Measurements from ENCODE around the gene ITLN1.
"Not testable (repeated sequence)": the region's sequence is repeated elsewhere in the genome, so short reads cannot be mapped to it uniquely, and the experiment has no call there.

ITLN1 gene

DNA sequence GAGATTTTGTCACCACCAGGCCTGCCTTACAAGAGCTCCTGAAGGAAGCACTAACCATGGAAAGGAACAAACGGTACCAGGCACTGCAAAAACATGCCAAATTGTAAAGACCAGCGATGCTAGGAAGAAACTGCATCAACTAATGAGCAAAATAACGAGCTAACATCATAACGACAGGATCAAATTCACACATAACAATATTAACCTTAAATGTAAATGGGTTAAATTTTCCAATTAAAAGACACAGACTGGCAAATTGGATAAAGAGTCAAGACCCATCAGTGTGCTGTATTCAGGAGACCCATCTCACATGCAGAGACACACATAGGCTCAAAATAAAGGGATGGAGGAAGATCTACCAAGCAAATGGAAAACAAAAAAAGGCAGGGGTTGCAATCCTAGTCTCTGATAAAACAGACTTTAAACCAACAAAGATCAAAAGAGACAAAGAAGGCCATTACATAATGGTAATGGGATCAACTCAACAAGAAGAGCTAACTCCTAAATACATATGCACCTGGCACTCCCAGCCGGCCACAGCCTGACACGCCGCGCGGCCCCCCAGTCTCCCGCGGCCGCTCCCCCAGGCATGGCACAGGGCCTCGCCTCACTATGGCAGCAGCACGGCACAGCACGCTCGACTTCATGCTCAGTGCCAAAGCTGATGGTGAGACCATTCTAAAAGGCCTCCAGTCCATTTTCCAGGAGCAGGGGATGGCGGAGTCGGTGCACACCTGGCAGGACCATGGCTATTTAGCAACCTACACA, 9.6 kb upstream of the ITLN1 start:
- ATAC-seq; H3K27ac Mint-ChIP-seq; H3K9me3 Mint-ChIP-seq; DNase-seq (ENCODE audit: low spot score in 2 of 2); H3K4me1 Mint-ChIP-seq; H3K36me3 Mint-ChIP-seq; H3K4me3 Mint-ChIP-seq: not testable (repeated sequence)

DNA sequence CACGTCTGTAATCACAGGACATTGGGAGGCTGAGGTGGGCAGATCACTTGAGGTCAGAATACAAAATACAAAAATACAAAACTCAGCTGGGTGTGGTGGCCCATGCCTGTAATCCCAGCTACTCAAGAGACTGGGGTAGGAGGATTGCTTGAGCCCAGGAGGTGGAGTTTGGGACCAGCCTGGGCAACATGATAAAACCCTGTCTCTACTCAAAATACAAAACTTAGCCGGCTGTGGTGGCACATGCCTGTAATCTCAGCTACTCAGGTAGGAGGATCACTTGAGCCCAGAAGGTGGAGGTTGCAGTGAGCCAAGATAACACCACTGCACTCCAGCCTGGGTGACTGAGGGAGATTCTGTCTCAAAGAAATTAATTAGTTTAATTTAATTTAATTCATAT, 6.5 kb upstream of the ITLN1 start:
- Mint-ChIP-seq H3K36me3 (no peaks in the 10 kb centered on the region), H3K27ac (no peak overlapping the region), H3K9me3 (peaks cover 6% of the 10 kb centered on the region), H3K4me3 (no peak overlapping the region), H3K4me1 (no peaks in the 10 kb centered on the region)
- ATAC-seq (no peak), DNase-seq (ENCODE audit: low spot score in 2 of 2) (no peak)

DNA sequence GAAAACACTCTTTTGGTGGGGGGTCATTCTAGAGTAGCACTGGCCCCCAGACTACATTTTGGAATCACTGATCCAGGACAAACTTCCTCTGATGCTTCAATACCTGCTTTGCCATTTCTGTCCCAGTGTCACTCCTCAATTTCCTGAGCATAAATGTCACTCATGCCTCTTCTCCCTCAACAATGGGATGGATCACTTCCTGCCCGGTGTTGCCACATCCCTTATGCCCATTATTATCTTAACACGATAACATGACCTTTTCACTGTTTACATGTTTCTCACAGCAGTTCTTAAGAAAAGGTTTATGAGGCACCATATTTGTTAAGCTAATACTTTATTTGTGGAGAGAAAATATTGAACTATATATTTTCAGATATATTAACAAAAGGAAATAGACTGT, 3.9 kb upstream of the ITLN1 start:
- Mint-ChIP-seq H3K27ac (no peak overlapping the region), H3K4me1 (peaks cover 6% of the 10 kb centered on the region), H3K4me3 (no peak overlapping the region), H3K36me3 (no peaks in the 10 kb centered on the region), H3K9me3 (peaks cover 2% of the 10 kb centered on the region)
- no peak for DNase-seq (ENCODE audit: low spot score in 2 of 2)
- no peak for ATAC-seq

DNA sequence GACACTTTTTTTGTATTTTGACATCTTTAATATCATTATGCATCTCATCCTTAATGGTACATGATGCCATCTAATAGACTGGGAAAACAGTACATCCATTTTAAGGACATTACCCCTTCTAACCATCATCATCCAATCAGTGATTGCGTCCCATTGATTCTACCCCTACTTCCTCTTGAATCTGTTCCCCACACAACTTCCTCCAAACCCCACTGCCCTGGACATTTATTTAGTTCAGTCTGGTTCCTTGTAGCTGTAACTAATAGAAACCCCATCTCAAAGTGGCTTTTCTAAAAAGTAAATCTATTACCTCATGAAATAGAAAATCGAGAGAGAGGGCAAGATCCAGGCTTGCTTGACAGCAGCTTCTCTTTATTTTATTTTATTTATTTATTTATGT, 2.1 kb upstream of the ITLN1 start:
- peaks cover 6% of the 10 kb centered on the region for H3K4me1 Mint-ChIP-seq

DNA sequence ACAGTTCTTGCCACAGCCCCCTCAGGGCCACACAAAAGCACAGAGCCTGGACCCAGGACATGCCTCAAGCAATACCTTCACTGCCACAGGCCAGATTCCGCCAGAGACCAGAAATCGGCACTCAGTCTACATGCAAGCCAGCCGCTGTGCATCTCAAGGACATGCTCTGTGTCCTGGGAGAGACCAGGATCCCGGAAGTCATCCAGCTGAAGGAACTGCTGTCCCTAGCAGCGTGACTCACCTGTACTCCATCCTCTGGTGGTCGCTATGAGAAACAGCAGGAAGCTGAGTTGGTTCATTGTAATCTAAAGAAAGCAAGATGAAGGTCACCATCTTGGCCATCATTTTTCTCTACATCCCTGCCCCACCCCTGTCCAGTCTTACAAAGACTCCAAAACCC, 401 bp downstream of the ITLN1 start:
- Mint-ChIP-seq H3K4me1 (peaks cover 6% of the 10 kb centered on the region), H3K9me3 (no peaks in the 10 kb centered on the region), H3K4me3 (no peak overlapping the region), H3K36me3 (no peaks in the 10 kb centered on the region), H3K27ac (no peak overlapping the region)
- peak; percentile 26 for ATAC-seq
- DNase-seq (ENCODE audit: low spot score in 2 of 2) = no peak

More for the DNA sequence above, 2.1 kb upstream of the ITLN1 start:
- no peak for DNase-seq (ENCODE audit: low spot score in 2 of 2)
- ATAC-seq = no peak
- Mint-ChIP-seq H3K36me3 (no peaks in the 10 kb centered on the region), H3K4me3 (no peak overlapping the region), H3K9me3 (no peaks in the 10 kb centered on the region), H3K27ac (no peak overlapping the region)

DNA sequence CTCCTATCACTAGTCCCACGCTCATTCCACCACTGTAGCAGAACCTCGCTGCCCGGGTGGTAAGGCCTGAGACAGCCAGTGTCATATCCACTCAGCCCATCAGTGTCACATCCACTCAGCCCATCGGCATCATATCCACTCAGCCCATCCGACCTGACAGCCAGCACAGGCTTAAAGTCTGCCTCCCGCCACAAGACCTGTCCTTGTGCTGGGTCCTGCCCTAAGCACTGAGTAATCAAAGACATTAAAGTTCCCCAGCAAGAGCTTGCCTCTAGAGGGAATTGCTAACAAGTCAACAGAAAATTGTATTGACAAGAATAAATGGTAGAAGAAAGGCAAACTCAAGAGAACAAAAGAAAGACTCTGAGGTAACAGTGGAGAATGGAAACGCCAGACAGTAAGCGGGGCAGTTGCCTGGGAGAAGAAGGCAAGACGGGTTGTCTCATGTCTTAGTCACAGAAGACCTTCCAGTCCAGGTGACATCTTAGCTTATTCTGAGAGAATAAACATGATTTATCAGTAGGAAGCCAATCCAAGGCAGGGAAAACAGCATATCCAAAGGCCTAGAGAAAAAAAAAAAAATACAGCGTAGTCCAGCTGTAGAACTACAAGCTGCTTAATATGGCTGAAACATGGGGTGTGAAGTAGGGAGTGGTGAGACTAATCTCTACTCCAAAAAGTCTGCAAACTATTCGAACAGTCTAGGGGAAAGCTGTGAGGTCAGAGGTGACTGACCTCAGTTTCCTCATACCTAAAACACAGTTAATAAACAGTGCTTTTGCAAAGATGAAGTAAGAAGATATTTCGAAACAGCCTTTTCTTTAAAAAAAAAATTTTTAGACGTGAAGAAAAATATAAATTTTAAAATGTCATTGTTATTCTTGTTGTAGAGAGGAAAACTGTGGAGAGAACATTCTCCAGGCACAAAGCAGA, 1.1 kb downstream of the ITLN1 start:
- Mint-ChIP-seq H3K9me3 (no peaks in the 10 kb centered on the region), H3K36me3 (no peaks in the 10 kb centered on the region), H3K4me1 (peaks cover 12% of the 10 kb centered on the region), H3K27ac (no peak overlapping the region), H3K4me3 (no peak overlapping the region)
- ATAC-seq (no peak), DNase-seq (ENCODE audit: low spot score in 2 of 2) (no peak)

DNA sequence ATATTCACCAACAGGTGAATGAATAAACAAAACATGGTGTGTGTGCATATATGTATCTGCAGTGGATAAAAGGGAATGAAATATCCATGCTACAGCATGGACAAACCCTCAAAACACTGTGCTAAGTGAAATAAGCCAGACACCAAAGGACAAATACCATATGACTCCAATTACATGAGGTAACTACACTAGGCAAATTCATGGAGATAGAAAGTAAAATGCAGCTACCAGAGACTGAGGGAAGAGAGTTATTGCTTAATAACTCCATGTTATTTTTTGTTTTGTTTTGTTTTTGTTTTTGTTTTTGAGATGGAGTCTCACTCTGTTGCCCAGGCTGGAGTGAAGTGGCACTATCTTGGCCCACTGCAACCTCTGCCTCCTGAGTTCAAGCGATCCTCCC, 2.4 kb downstream of the ITLN1 start:
- ATAC-seq (no peak), DNase-seq (ENCODE audit: low spot score in 2 of 2) (no peak)
- Mint-ChIP-seq H3K4me3 (no peak overlapping the region), H3K4me1 (peaks cover 14% of the 10 kb centered on the region), H3K27ac (no peak overlapping the region), H3K36me3 (no peaks in the 10 kb centered on the region), H3K9me3 (no peaks in the 10 kb centered on the region)

DNA sequence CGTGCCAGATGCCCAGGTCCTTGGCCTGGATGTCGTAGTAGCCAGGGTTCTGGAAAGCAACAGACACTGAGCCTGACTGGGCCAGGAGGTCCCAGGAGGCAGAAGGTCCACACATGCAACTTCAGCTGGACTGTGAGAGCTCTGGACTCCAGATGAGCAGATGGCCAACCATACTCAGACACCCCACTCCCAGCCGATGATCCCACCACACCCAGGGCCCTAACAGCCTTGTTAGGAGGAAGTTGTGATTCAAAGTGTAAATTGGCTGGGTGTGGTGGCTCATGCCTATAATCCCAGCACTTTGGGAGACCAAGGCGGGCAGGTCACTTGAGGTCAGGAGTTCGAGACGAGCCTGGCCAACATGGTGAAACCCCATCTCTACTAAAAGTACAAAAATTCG, 3.7 kb downstream of the ITLN1 start:
- H3K9me3 Mint-ChIP-seq; ATAC-seq; H3K36me3 Mint-ChIP-seq; H3K27ac Mint-ChIP-seq; DNase-seq (ENCODE audit: low spot score in 2 of 2); H3K4me3 Mint-ChIP-seq: not testable (repeated sequence)
- peaks cover 22% of the 10 kb centered on the region for H3K4me1 Mint-ChIP-seq

DNA sequence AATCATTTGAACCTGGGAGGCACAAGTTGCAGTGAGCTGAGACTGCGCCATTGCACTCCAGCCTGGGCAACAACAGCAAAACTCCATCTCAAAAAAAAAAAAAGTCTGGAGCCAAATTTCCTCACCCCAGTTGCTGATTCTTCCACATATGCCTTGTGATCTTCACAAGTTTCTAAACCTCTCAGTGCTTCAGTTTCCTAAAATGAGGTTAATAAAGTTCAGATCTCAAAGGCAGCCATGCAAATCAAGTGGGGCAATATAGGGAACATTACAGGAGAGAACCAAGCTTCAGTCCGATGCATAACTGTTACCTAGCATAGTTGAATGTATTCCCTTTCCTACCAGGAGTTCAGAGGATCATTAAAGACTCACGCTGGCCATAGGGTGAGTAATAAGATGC, 4.8 kb downstream of the ITLN1 start:
- H3K4me3 Mint-ChIP-seq = no peak overlapping the region
- ATAC-seq (no peak), DNase-seq (ENCODE audit: low spot score in 2 of 2) (no peak)
- H3K9me3 Mint-ChIP-seq = no peaks in the 10 kb centered on the region
- H3K27ac Mint-ChIP-seq = no peak overlapping the region
- H3K36me3 Mint-ChIP-seq = no peaks in the 10 kb centered on the region
- H3K4me1 Mint-ChIP-seq = peaks cover 29% of the 10 kb centered on the region

DNA sequence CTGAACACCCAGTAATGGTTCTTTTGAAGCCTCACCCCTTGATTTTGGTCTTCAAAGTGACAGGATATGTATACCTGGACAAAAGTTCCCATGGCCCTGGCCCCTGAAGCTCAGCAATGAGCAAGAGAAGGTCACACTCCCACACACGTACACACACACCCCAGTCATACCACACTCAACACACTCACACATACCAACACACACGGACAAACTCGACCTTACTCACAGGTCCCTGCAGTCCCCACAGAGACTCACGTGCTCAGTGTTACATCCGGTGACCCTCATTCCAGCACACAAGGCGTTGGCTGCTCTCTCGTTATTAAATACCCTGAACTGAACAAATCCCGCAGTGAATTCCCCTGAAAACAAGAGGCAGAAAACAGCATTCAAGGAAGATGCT, 5.9 kb downstream of the ITLN1 start:
- no peak for DNase-seq (ENCODE audit: low spot score in 2 of 2)
- Mint-ChIP-seq H3K4me3 (no peak overlapping the region), H3K9me3 (no peaks in the 10 kb centered on the region), H3K4me1 (peaks cover 30% of the 10 kb centered on the region), H3K36me3 (no peaks in the 10 kb centered on the region), H3K27ac (peak overlapping the region; percentile 4)
- peak; percentile 93 for ATAC-seq

DNA sequence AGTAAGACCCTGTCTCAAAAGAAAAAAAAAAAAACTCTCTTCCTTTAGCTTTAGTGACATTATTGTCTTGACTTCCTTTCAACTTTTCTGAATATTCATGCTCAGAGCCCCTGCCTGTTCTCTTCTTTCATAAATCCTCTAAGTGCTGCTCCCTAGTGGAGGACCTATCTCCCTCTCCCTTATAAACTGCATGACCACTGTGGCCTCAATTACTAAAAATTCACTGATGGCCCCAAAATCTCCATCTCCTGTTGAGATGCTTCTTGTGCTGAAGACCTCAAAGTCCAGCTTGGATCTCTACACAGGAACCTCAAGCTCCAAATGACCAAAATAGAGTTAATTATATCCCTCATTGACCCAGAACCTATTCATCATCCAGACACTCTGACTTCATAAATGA, 7.8 kb downstream of the ITLN1 start:
- DNase-seq (ENCODE audit: low spot score in 2 of 2) (no peak), ATAC-seq (peak; percentile 52)
- no peak overlapping the region for H3K4me3 Mint-ChIP-seq
- H3K9me3 Mint-ChIP-seq = no peaks in the 10 kb centered on the region
- H3K4me1 Mint-ChIP-seq = peaks cover 30% of the 10 kb centered on the region
- no peak overlapping the region for H3K27ac Mint-ChIP-seq
- H3K36me3 Mint-ChIP-seq = no peaks in the 10 kb centered on the region

DNA sequence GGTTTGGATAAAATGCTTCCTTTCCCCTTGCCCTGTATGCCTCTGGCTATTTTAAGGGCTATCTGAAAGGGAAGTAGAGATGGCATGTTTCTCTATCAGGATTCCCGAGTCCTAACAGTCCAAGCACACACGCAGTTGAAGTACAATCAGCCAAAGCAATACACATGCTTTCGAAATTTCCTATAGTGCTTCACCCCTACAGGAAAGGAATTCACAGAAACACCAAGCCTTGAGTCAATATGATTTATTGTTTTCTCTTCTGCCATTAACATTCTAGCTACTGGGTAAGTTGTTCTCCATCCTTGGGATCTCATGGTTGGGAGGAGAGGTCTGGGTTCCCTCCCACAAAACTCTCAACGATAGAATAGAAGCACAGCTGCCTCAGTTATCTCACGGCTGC, 8.7 kb downstream of the ITLN1 start:
- ATAC-seq (no peak), DNase-seq (ENCODE audit: low spot score in 2 of 2) (no peak)
- peaks cover 30% of the 10 kb centered on the region for H3K4me1 Mint-ChIP-seq
- H3K27ac Mint-ChIP-seq = no peak overlapping the region
- no peak overlapping the region for H3K4me3 Mint-ChIP-seq
- H3K36me3 Mint-ChIP-seq = no peaks in the 10 kb centered on the region
- no peaks in the 10 kb centered on the region for H3K9me3 Mint-ChIP-seq

DNA sequence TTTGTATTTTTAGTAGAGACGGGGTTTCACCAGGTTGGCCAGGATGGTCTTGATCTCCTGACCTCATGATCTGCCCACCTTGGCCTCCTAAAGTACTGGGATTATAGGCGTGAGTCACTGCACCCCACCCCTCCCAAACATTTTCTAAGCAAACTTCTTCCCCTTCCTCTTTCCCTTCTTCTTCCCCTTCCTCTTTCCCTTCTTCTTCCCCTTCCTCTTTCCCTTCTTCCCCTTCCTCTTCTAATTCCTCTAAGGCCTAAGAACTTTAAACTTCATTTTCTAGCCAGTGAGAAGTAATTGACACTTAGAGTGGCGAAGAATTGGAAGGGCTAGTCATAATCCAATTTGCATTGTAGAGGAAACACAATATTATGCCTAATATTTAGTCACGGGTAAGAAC, 9.4 kb downstream of the ITLN1 start:
- H3K27ac Mint-ChIP-seq = peak overlapping the region; percentile 14
- H3K4me3 Mint-ChIP-seq; DNase-seq (ENCODE audit: low spot score in 2 of 2); H3K36me3 Mint-ChIP-seq; H3K9me3 Mint-ChIP-seq; ATAC-seq: not testable (repeated sequence)
- peaks cover 30% of the 10 kb centered on the region for H3K4me1 Mint-ChIP-seq

DNA sequence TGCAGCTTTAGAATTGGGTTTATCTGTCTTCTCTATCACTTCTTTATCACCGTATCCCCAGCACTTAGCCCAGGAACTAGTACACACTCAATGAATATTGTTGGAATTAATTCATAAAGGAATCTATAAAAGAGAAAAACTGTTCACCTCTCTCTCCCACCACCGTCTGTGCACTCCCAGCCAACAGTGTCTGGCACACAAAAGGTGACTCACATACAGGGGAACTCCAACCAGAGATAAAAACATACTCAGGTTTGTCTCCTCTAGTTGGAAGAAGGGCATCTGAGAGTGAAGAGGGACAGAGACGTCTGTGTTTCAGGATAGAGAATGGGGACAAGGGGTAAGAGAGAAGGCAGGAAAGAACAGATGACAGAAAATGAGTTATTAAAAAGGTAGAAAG, 10.0 kb downstream of the ITLN1 start:
- Mint-ChIP-seq H3K27ac (peak overlapping the region; percentile 14), H3K9me3 (no peaks in the 10 kb centered on the region), H3K36me3 (no peaks in the 10 kb centered on the region), H3K4me1 (peaks cover 30% of the 10 kb centered on the region), H3K4me3 (no peak overlapping the region)
- ATAC-seq (peak; percentile 79), DNase-seq (ENCODE audit: low spot score in 2 of 2) (no peak)

DNA sequence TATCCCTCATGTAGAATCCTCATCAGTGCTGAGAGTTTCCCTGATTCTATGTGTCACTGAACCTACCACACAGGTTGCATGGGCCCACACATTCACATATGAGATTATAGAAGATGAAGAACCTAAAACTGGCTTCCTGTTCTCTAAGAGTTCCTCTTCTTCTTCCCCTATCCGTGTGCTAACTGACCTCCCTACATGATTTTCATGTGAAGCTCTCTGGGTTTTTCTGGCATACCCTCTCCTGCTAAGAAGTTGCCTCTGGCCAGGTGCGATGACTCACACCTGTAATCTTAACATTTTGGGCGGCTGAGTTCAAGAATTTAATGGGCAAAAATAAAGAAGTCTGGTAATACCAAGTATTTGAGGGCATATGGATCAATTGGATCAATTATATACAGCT, 16.8 kb downstream of the ITLN1 start:
- no peak for DNase-seq (ENCODE audit: low spot score in 2 of 2)
- H3K27ac Mint-ChIP-seq = no peak overlapping the region
- peaks cover 15% of the 10 kb centered on the region for H3K4me1 Mint-ChIP-seq
- H3K9me3 Mint-ChIP-seq = no peaks in the 10 kb centered on the region
- H3K4me3 Mint-ChIP-seq = no peak overlapping the region
- H3K36me3 Mint-ChIP-seq = no peaks in the 10 kb centered on the region
- no peak for ATAC-seq

DNA sequence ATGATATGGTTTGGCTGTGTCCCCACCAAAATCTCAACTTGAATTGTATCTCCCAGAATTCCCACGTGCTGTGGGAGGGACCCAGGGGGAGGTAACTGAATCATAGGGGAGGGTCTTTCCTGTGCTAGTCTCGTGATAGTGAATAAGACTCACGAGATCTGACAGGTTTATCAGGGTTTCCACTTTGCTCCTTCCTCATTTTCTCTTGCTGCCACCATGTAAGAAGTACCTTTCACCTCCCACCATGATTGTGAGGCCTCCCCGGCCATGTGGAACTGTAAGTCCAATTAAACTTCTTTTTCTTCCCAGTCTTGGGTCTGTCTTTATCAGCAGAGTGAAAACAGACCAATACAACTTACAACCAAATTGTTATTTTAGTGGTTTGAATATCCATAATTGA, 17.3 kb downstream of the ITLN1 start:
- not testable (repeated sequence) for ATAC-seq; H3K9me3 Mint-ChIP-seq; H3K27ac Mint-ChIP-seq; H3K4me3 Mint-ChIP-seq; H3K36me3 Mint-ChIP-seq; DNase-seq (ENCODE audit: low spot score in 2 of 2)
- peaks cover 20% of the 10 kb centered on the region for H3K4me1 Mint-ChIP-seq
